CD4-positive, alpha-beta T cell (primary cell): ENCODE measurements around the gene C2CD5. TPM values are rescaled to one million over a fixed set of nuclear protein-coding genes. Genes with fewer than 3 reads are reported as not detected.

Experiments used
- ATAC-seq: fragments of 200-7000 bp; cut with Tn5 transposase; one replicate; pipeline ENCODE4 v1.10.0; 2022; ENCODE audit warnings: mild to moderate bottlenecking; ENCODE audit not compliant: poor library complexity
- CTCF ChIA-PET: fragments of 350-600 bp; sonication (Branson Sonifier 250); formaldehyde crosslinking; loops from one replicate; lab custom pipeline; 2021; ENCODE audit warnings: antibody characterized with exemption, inconsistent platforms; lab: Charles Lee
- POLR2A ChIA-PET: fragments of 350-600 bp; sonication (Branson Sonifier 250); formaldehyde crosslinking; loops from one replicate; lab custom pipeline; 2021; ENCODE audit warnings: antibody characterized with exemption, inconsistent platforms; lab: Charles Lee
- DNase-seq, 14 experiments: peaks; one replicate each; pipeline ENCODE4 v3.0.0-alpha.2; 2013 to 2020; ENCODE audit warnings: mixed read lengths in 2 of 14
- H3K27ac ChIP-seq, 2 donors: one replicate each; pipeline versions ENCODE4 v1.5.1 to v1.7.0; 2013; ENCODE audit warnings: low read length in 2 of 2, low read depth in 1 of 2, mild to moderate bottlenecking in 1 of 2
- H3K27me3 ChIP-seq, 2 experiments: 1 replicate in 1 of 2; 2 replicates in 1 of 2; pipeline versions ENCODE4 v1.6.1 to v1.7.0; 2013; ENCODE audit warnings: low read length in 2 of 2, control low read depth in 1 of 2, mild to moderate bottlenecking in 1 of 2, moderate library complexity in 1 of 2; ENCODE audit not compliant: insufficient read depth in 2 of 2, control insufficient read depth in 1 of 2
- H3K36me3 ChIP-seq: one replicate; pipeline ENCODE4 v1.6.1; 2013; ENCODE audit warnings: low read length, control low read depth; ENCODE audit not compliant: insufficient read depth
- H3K4me1 ChIP-seq: one replicate; pipeline ENCODE4 v1.6.1; 2013; ENCODE audit warnings: low read length, control low read depth; ENCODE audit not compliant: insufficient read depth
- H3K4me3 ChIP-seq: one replicate; pipeline ENCODE4 v1.5.1; 2013; ENCODE audit warnings: mild to moderate bottlenecking, low read length, moderate library complexity
- H3K9me3 ChIP-seq, 2 experiments: 1 replicate in 1 of 2; 2 replicates in 1 of 2; pipeline versions ENCODE4 v1.6.1 to v1.7.0; 2013; ENCODE audit warnings: low read length in 2 of 2, mild to moderate bottlenecking in 2 of 2, control low read depth in 1 of 2, moderate library complexity in 1 of 2; ENCODE audit not compliant: control insufficient read depth in 1 of 2, insufficient read depth in 1 of 2
- H3K27ac Mint-ChIP-seq: one replicate; pipeline ENCODE4 v1.8.0; 2020; ENCODE audit warnings: mixed read lengths
- H3K27me3 Mint-ChIP-seq: one replicate; pipeline ENCODE4 v1.8.0; 2021; ENCODE audit warnings: mixed read lengths
- H3K36me3 Mint-ChIP-seq: one replicate; pipeline ENCODE4 v1.8.0; 2021; ENCODE audit warnings: low read depth, mixed read lengths
- H3K4me1 Mint-ChIP-seq: one replicate; pipeline ENCODE4 v1.8.0; 2021; ENCODE audit warnings: low read depth, mixed read lengths
- H3K4me3 Mint-ChIP-seq: one replicate; pipeline ENCODE4 v1.8.0; 2020; ENCODE audit warnings: mild to moderate bottlenecking, mixed read lengths
- H3K9me3 Mint-ChIP-seq: one replicate; pipeline ENCODE4 v1.8.0; 2020; ENCODE audit warnings: mixed read lengths
- intact Hi-C, 2 experiments: fragments of 100-400 bp; cut with DNase I in 1 of 2; cut with micrococcal nuclease in 1 of 2; formaldehyde crosslinking; loops; one replicate each; pipeline versions ENCODE4 v1.15.1 to v1.9.0; 2023 to 2025; cut with DNase I, micrococcal nuclease
- total RNA-seq, 174 experiments: library from RNA in 2 of 174; stranded (reverse) in 2 of 174; gene quantifications; one replicate each; pipeline ENCODE4 v1.2.3 and lab custom pipeline; 2021 to 2026
- TF ChIP-seq, protein P1 (sequence below): fragments of 200-600 bp; IDR thresholded peaks from one replicate; pipeline ENCODE4 v1.8.0; 2022; ENCODE audit warnings: antibody characterized with exemption, mild to moderate bottlenecking

C2CD5 gene
- total RNA-seq, 2 experiments from 2014 or later = 21.8 to 23.2 TPM

DNA sequence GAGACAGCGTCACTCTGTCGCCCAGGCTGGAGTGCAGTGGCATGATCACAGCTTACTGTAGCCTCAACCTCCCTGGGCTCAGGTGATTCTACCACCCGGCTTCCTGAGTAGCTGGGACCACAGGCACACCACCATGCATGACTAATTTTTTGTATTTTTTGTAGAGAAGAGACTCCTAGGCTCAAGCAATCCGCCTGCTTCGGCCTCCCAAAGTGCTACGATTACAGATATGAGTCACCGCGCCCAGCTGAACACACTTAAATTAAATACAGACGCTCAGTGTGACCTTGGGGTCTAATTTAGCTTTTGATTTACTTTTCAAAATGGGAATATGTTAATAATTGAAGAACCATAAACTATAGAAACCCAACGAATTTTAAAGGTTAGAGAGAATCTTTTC is 77.2 kb downstream of the C2CD5 start:
- no peaks in the 10 kb centered on the region for H3K27me3 ChIP-seq
- H3K36me3 ChIP-seq = peaks cover 37% of the 10 kb centered on the region
- H3K9me3 ChIP-seq = no peaks in the 10 kb centered on the region
- Mint-ChIP-seq H3K4me3 (no peak overlapping the region), H3K9me3 (no peaks in the 10 kb centered on the region), H3K36me3 (peaks cover 47% of the 10 kb centered on the region), H3K27ac (no peak overlapping the region), H3K4me1 (no peaks in the 10 kb centered on the region), H3K27me3 (no peaks in the 10 kb centered on the region)
- CTCF ChIA-PET = interaction anchor here (1.1 kb wide), 1 partner anchor 10 kb away, joined by 3 read pairs; no protein-coding TSS in a partner anchor
- no peak overlapping the region for H3K27ac ChIP-seq
- intact Hi-C loops = no loop called here
- TF ChIP-seq, protein P1, sequence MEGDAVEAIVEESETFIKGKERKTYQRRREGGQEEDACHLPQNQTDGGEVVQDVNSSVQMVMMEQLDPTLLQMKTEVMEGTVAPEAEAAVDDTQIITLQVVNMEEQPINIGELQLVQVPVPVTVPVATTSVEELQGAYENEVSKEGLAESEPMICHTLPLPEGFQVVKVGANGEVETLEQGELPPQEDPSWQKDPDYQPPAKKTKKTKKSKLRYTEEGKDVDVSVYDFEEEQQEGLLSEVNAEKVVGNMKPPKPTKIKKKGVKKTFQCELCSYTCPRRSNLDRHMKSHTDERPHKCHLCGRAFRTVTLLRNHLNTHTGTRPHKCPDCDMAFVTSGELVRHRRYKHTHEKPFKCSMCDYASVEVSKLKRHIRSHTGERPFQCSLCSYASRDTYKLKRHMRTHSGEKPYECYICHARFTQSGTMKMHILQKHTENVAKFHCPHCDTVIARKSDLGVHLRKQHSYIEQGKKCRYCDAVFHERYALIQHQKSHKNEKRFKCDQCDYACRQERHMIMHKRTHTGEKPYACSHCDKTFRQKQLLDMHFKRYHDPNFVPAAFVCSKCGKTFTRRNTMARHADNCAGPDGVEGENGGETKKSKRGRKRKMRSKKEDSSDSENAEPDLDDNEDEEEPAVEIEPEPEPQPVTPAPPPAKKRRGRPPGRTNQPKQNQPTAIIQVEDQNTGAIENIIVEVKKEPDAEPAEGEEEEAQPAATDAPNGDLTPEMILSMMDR = no peak
- no peaks in the 10 kb centered on the region for H3K4me1 ChIP-seq
- ATAC-seq (no peak), DNase-seq (no peak)
- POLR2A ChIA-PET = no interaction called here
- no peak overlapping the region for H3K4me3 ChIP-seq

DNA sequence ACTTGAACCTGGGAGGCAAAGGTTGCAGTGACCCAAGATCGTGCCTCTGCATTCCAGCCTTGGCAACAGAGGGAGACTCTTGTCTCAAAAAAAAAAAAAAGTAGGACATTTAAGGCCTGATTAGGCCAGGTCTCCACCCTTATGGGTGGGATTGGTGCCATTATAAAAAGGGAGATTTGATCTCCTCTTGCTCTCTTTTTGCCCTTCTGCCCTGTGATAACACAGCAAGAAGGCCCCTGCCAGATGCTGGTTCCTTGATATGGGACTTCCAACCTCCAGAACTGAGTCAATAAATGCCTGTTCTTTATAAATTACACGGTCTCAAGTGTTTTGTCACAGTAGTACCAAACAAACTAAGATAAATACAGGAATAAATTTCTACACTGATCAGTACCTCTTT is 81.0 kb downstream of the C2CD5 start:
- no peak for ATAC-seq
- no peaks in the 10 kb centered on the region for H3K4me1 ChIP-seq
- peaks cover 34% of the 10 kb centered on the region for H3K36me3 Mint-ChIP-seq
- no peak overlapping the region for H3K4me3 ChIP-seq
- H3K27ac ChIP-seq = no peak overlapping the region
- no peak for DNase-seq
- no peaks in the 10 kb centered on the region for H3K9me3 ChIP-seq
- no peak overlapping the region for H3K27ac Mint-ChIP-seq
- H3K4me3 Mint-ChIP-seq = no peak overlapping the region
- ChIA-PET POLR2A (no interaction called here), CTCF (no interaction called here)
- TF ChIP-seq, protein P1 = no peak
- H3K9me3 Mint-ChIP-seq = no peaks in the 10 kb centered on the region
- intact Hi-C loops = loop anchor here in 1 of 2 experiments (5.0 kb wide), 2 partner anchors 381 to 766 kb away; no protein-coding TSS in a partner anchor
- H3K27me3 Mint-ChIP-seq = no peaks in the 10 kb centered on the region
- H3K27me3 ChIP-seq = no peaks in the 10 kb centered on the region
- H3K4me1 Mint-ChIP-seq = peaks cover 7% of the 10 kb centered on the region
- H3K36me3 ChIP-seq = peaks cover 12% of the 10 kb centered on the region

DNA sequence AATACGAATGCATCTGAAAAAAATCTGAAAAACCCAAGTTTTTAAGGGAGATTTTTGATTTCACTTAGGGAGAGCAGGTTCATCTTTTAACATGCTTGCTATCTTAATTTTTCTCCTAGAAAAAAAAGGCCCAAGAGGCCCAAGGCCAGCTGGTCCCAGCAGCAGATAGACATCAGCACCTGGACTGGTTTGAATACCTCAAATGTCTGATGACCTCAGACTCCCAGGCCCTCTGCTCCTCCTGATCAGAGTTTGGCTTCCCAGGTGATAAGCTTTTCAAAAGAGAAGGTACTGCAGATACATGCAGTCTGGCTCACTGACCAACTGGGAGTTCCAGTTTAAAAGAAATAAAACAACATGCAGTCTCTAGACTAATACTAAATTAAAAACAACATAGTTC is 82.6 kb downstream of the C2CD5 start:
- Mint-ChIP-seq H3K9me3 (no peaks in the 10 kb centered on the region), H3K36me3 (peaks cover 27% of the 10 kb centered on the region), H3K27ac (no peak overlapping the region), H3K4me1 (peaks cover 7% of the 10 kb centered on the region), H3K27me3 (no peaks in the 10 kb centered on the region), H3K4me3 (no peak overlapping the region)
- H3K36me3 ChIP-seq = peaks cover 9% of the 10 kb centered on the region
- no peak overlapping the region for H3K4me3 ChIP-seq
- ChIA-PET CTCF (interaction anchor here (1.2 kb wide), 1 partner anchor 379 kb away, joined by 3 read pairs; no protein-coding TSS in a partner anchor), POLR2A (interaction anchor here (0.9 kb wide), 1 partner anchor 11 kb away, joined by 3 read pairs; no protein-coding TSS in a partner anchor)
- H3K9me3 ChIP-seq = no peaks in the 10 kb centered on the region
- no peaks in the 10 kb centered on the region for H3K27me3 ChIP-seq
- H3K4me1 ChIP-seq = no peaks in the 10 kb centered on the region
- TF ChIP-seq, protein P1 = no peak
- intact Hi-C loops = loop anchor here (2.0 to 5.0 kb wide), 3 partner anchors 379 to 764 kb away; no protein-coding TSS in a partner anchor
- no peak for DNase-seq
- no peak for ATAC-seq
- no peak overlapping the region for H3K27ac ChIP-seq
